Natural killer cell (primary cell): ENCODE data around the gene KLHL8. TPM values are rescaled to one million over a fixed set of nuclear protein-coding genes. Genes with fewer than 3 reads are reported as not detected.

ENCODE experiments used
- ATAC-seq, 3 donors: fragments of 150-1000 bp in 2 of 3; fragments of 200-7000 bp in 1 of 3; cut with Tn5 transposase; 1 replicate in 1 of 3; 2 replicates in 2 of 3; pipeline ENCODE4 v1.10.0; 2021; ENCODE audit warnings: mild to moderate bottlenecking in 2 of 3, moderate library complexity in 2 of 3
- DNase-seq, 2 donors: peaks; one replicate each; pipeline versions ENCODE4 v3.0.0 to v3.0.0-alpha.2; 2013 to 2021; ENCODE audit warnings: mixed read lengths in 1 of 2
- H3K27ac ChIP-seq: one replicate; pipeline ENCODE4 v1.5.1; 2013; ENCODE audit warnings: mild to moderate bottlenecking, low read length
- H3K27me3 ChIP-seq: one replicate; pipeline ENCODE4 v1.6.1; 2013; ENCODE audit warnings: low read length; ENCODE audit not compliant: control insufficient read depth, insufficient read depth
- H3K36me3 ChIP-seq: one replicate; pipeline ENCODE4 v1.6.1; 2013; ENCODE audit warnings: low read length; ENCODE audit not compliant: control insufficient read depth, insufficient read depth
- H3K4me1 ChIP-seq: one replicate; pipeline ENCODE4 v1.6.1; 2013; ENCODE audit warnings: low read length; ENCODE audit not compliant: control insufficient read depth, insufficient read depth
- H3K4me3 ChIP-seq: one replicate; pipeline ENCODE4 v1.5.1; 2013; ENCODE audit warnings: low read length
- H3K9me3 ChIP-seq: one replicate; pipeline ENCODE4 v1.6.1; 2013; ENCODE audit warnings: low read length; ENCODE audit not compliant: control insufficient read depth, insufficient read depth
- H3K27ac Mint-ChIP-seq, 2 donors: one replicate each; pipeline ENCODE4 v1.8.0; 2022; ENCODE audit warnings: mild to moderate bottlenecking in 2 of 2, mixed read lengths in 2 of 2, moderate library complexity in 1 of 2
- H3K27me3 Mint-ChIP-seq, 2 donors: one replicate each; pipeline ENCODE4 v1.8.0; 2022; ENCODE audit warnings: low read depth in 2 of 2, mixed read lengths in 2 of 2
- H3K36me3 Mint-ChIP-seq: one replicate; pipeline ENCODE4 v1.8.0; 2022; ENCODE audit warnings: mixed read lengths
- H3K4me1 Mint-ChIP-seq, 2 donors: one replicate each; pipeline ENCODE4 v1.8.0; 2022; ENCODE audit warnings: mixed read lengths in 2 of 2
- H3K4me3 Mint-ChIP-seq: one replicate; pipeline ENCODE4 v1.8.0; 2022; ENCODE audit warnings: mild to moderate bottlenecking, moderate library complexity, mixed read lengths
- H3K9me3 Mint-ChIP-seq, 2 donors: one replicate each; pipeline ENCODE4 v1.8.0; 2022; ENCODE audit warnings: mixed read lengths in 2 of 2
- WGBS: methylation state at CpG from one replicate; pipeline ENCODE4 v1.1.7; 2013; ENCODE audit warnings: missing lambda C conversion rate; ENCODE audit not compliant: insufficient coverage; 5-methylcytosine and 5-hydroxymethylcytosine counted together
- intact Hi-C: fragments of 100-400 bp; cut with micrococcal nuclease; formaldehyde crosslinking; loops from one replicate; pipeline ENCODE4 v1.14.2; 2022
- total RNA-seq, 4 donors: library from RNA; stranded (reverse); fragments of 120-200 nt in 1 of 4; gene quantifications; one replicate each; pipeline versions ENCODE4 v1.2.3 to v1.2.4, GENCODE V29; 2013 to 2022
- TF ChIP-seq, protein P1 (sequence below): fragments of 200-600 bp; IDR thresholded peaks from one replicate; pipeline ENCODE4 v1.8.0; 2022; ENCODE audit warnings: antibody characterized with exemption

Gene KLHL8
- total RNA-seq, 3 donors from 2014 or later (not counting 1 experiment from before 2014, with no cell fraction given): 8.3 to 11.2 (median 9.1) TPM

DNA sequence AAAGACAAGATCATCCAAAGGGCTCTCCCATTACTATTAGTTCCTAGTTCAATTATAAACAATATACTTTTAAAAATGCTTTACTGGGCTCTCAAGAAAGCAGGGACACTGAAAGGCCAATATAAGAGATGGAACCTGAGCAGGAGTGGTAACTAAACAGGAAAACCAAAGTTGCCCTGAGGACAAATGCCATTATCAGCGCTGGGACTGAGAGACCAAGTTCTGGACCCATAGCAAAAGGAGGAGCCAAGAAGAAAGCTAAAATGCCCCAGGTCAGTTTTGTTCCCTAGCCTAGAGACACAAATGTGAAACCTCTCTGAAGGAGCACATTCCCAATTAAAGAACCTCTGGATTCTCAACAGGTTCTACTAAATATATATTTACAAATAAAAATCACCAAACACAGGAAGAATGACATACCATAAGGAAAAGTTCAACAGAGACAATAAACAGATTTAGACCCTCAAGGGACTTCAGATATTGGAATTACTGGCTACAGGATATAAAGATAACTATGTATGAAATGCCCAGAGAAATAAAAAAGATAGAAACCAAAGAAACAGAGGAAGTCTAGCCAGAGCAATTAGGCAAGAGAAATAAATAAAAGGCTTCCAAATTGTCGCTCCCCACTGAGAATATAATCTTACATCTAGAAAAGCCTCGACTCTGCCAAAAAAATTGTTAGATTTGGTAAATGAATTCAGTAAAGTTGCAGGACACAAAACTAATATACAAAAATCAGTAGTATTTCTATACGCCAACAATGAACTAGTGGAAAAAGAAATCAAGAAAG lies 67.1 kb downstream of the KLHL8 start:
- intact Hi-C loops: no loop called here
- ATAC-seq: no peak
- Mint-ChIP-seq H3K27me3 (no peaks in the 10 kb centered on the region), H3K4me3 (no peak overlapping the region), H3K27ac (no peak overlapping the region), H3K9me3 (no peaks in the 10 kb centered on the region), H3K4me1 (peaks cover 6% of the 10 kb centered on the region in 2 donors), H3K36me3 (no peaks in the 10 kb centered on the region)
- no peaks in the 10 kb centered on the region for H3K4me1 ChIP-seq
- WGBS: 89% methylated on average over 1 of the region's 4 CpGs
- no peak for DNase-seq
- no peaks in the 10 kb centered on the region for H3K27me3 ChIP-seq
- no peaks in the 10 kb centered on the region for H3K36me3 ChIP-seq
- H3K9me3 ChIP-seq: no peaks in the 10 kb centered on the region
- no peak overlapping the region for H3K4me3 ChIP-seq
- H3K27ac ChIP-seq: no peak overlapping the region
- TF ChIP-seq, protein P1, sequence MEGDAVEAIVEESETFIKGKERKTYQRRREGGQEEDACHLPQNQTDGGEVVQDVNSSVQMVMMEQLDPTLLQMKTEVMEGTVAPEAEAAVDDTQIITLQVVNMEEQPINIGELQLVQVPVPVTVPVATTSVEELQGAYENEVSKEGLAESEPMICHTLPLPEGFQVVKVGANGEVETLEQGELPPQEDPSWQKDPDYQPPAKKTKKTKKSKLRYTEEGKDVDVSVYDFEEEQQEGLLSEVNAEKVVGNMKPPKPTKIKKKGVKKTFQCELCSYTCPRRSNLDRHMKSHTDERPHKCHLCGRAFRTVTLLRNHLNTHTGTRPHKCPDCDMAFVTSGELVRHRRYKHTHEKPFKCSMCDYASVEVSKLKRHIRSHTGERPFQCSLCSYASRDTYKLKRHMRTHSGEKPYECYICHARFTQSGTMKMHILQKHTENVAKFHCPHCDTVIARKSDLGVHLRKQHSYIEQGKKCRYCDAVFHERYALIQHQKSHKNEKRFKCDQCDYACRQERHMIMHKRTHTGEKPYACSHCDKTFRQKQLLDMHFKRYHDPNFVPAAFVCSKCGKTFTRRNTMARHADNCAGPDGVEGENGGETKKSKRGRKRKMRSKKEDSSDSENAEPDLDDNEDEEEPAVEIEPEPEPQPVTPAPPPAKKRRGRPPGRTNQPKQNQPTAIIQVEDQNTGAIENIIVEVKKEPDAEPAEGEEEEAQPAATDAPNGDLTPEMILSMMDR: no peak

DNA sequence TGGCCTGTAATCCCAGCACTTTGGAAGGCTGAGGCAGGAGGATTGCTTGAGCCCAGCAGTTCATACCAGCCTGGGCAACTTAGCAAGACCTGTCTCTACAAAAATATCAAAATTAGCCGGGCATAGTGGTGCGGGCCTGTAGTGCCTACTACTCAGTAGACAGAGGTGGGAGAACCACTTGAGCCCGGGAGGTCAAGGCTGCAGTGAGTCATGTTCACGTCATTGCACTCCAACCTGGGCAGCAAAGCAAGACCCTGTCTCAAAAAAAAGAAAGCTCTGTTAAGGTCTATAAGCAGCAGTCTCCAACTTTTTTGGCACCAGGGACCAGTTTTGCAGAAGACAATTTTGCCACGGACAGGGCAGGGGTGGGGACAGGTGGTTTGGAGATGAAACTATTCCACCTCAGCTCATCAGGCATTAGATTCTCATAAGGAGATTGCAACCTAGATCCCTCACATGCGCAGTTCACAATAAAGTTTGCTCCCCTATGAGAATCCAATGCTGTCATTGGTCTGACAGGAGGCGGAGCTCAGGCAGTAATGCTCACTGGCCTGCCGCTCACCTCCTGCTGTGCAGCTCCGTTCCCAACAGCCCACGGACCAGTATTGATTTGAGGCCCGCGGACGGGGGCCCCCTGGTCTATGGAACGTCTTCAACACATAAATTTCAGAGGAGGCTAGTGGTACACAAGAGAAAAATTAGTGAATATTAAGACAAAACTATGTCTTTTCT lies 67.9 kb downstream of the KLHL8 start:
- ATAC-seq: no peak

DNA sequence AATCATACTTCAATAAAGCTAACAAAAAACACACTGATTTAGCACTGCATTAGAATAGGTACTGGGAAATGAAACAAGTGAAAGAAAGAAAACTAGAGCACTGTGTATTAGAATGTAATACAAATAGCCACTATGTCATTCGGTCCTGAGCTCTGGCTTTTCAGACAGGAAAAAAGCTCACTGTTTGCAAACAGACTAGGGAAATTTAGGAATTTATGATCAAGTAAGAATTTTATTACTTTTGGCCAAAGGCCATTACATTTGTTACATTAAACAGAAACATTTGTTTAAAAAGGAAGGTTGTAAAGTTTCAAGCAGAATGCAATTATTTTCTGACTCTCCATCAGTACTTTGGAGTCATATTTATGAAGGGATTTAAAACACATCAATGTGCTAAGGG lies 68.7 kb downstream of the KLHL8 start:
- TF ChIP-seq, protein P1: no peak
- Histone ChIP-seq H3K27me3 (no peaks in the 10 kb centered on the region), H3K27ac (no peak overlapping the region), H3K9me3 (no peaks in the 10 kb centered on the region), H3K4me3 (no peak overlapping the region), H3K4me1 (no peaks in the 10 kb centered on the region), H3K36me3 (no peaks in the 10 kb centered on the region)
- H3K4me1 Mint-ChIP-seq: peaks cover 6% of the 10 kb centered on the region in 2 donors
- no peak overlapping the region for H3K27ac Mint-ChIP-seq
- H3K36me3 Mint-ChIP-seq: no peaks in the 10 kb centered on the region
- no peaks in the 10 kb centered on the region for H3K27me3 Mint-ChIP-seq
- ATAC-seq (no peak), DNase-seq (no peak)
- H3K4me3 Mint-ChIP-seq: no peak overlapping the region
- WGBS: 92% methylated on average over 1 of the region's 1 CpG
- intact Hi-C loops: loop anchor here (2.0 kb wide), 1 partner anchor 313 kb away; no protein-coding TSS in a partner anchor
- no peaks in the 10 kb centered on the region for H3K9me3 Mint-ChIP-seq

More for the DNA sequence above, 67.9 kb downstream of the KLHL8 start:
- 94% methylated on average over 14 of the region's 14 CpGs for WGBS
- H3K36me3 ChIP-seq: no peaks in the 10 kb centered on the region
- Mint-ChIP-seq H3K4me3 (no peak overlapping the region), H3K27ac (no peak overlapping the region), H3K4me1 (peaks cover 6% of the 10 kb centered on the region in 2 donors), H3K9me3 (no peaks in the 10 kb centered on the region), H3K27me3 (no peaks in the 10 kb centered on the region), H3K36me3 (no peaks in the 10 kb centered on the region)
- no peak for DNase-seq
- H3K27ac ChIP-seq: no peak overlapping the region
- H3K9me3 ChIP-seq: no peaks in the 10 kb centered on the region
- no peaks in the 10 kb centered on the region for H3K27me3 ChIP-seq
- TF ChIP-seq, protein P1: no peak
- intact Hi-C loops: no loop called here
- no peaks in the 10 kb centered on the region for H3K4me1 ChIP-seq
- H3K4me3 ChIP-seq: no peak overlapping the region
